H7 (cell line): ENCODE data around the gene ACOXL. TPM values are rescaled to one million over a fixed set of nuclear protein-coding genes. Genes with fewer than 3 reads are reported as not detected.

ENCODE experiments used
- DNase-seq: peaks from one replicate; pipeline ENCODE4 v3.0.0; 2012
- H3K27me3 ChIP-seq: 2 replicates; pipeline ENCODE4 v1.6.0; 2011; ENCODE audit warnings: mild to moderate bottlenecking, low read length; ENCODE audit not compliant: control insufficient read depth, insufficient read depth
- H3K36me3 ChIP-seq: replicated peaks from 2 replicates; pipeline ENCODE4 v1.5.1; 2011; ENCODE audit warnings: low read length; ENCODE audit not compliant: control insufficient read depth, insufficient read depth
- H3K4me3 ChIP-seq: 2 replicates; pipeline ENCODE4 v1.5.1; 2011; ENCODE audit warnings: low read depth, mild to moderate bottlenecking, control low read depth, low read length, moderate library complexity; ENCODE audit not compliant: insufficient read depth
- total RNA-seq: library from RNA; depleted of rRNA; stranded (reverse); fragments of >200 nt; shearing (Covaris generic); gene quantifications from 2 replicates; pipeline ENCODE4 v1.2.3, GENCODE V29; 2014

The ACOXL gene
- total RNA-seq, 1 experiment from 2014 or later: 2.7 TPM

DNA sequence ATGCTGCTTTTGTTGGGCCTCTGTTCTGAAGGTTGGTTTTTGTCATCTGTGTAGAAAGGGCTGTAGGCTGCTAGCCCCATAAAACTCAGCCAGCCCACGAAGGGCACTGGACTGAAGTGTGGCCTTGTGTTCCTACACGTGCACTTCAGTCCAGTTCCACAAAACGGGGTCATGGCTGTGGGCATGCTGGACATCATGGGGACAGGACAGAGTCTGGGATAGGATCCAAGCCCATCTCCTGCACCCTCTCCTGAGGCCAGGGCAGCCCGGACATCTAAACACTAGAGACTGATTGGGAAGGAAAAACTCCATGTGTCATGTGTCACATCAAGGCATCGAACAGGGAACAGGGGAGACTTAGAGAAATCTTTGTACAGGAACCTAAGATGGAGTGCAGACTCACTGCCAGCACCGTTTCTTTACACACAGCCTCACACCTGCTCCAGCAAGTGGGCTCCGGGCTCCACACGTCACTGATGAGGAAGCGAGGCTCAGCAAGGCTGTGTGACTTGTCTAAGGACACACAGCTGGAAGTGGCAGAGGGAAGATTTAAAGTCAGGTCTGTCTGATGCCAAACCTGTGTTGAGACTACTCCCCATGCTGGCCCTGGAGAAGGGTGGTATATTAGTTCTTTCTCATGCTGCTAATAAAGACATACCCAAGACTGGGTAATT lies 313.5 kb downstream of the ACOXL start:
- no peak overlapping the region for H3K4me3 ChIP-seq
- DNase-seq: no peak
- H3K27me3 ChIP-seq: no peaks in the 10 kb centered on the region
- no peaks in the 10 kb centered on the region for H3K36me3 ChIP-seq

DNA sequence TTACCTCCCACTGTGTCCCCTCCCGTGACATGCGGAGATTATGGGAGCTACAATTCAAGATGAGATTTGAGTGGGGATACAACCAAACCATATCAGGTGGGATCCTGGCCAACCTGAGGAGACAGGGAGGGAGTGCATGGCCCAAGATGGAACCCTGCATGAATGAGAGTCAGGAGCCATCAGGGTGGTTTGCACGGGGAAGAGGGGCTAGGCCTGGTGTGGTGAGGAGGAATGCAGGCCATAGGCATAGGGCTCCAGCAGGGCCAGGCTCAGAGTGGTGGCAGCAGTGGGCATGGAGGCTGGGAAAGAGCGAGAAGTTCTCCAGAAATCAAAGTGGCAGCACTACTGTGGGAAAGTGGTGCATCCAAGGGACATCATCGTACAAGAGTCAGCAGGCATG lies 314.3 kb downstream of the ACOXL start:
- DNase-seq: no peak

DNA sequence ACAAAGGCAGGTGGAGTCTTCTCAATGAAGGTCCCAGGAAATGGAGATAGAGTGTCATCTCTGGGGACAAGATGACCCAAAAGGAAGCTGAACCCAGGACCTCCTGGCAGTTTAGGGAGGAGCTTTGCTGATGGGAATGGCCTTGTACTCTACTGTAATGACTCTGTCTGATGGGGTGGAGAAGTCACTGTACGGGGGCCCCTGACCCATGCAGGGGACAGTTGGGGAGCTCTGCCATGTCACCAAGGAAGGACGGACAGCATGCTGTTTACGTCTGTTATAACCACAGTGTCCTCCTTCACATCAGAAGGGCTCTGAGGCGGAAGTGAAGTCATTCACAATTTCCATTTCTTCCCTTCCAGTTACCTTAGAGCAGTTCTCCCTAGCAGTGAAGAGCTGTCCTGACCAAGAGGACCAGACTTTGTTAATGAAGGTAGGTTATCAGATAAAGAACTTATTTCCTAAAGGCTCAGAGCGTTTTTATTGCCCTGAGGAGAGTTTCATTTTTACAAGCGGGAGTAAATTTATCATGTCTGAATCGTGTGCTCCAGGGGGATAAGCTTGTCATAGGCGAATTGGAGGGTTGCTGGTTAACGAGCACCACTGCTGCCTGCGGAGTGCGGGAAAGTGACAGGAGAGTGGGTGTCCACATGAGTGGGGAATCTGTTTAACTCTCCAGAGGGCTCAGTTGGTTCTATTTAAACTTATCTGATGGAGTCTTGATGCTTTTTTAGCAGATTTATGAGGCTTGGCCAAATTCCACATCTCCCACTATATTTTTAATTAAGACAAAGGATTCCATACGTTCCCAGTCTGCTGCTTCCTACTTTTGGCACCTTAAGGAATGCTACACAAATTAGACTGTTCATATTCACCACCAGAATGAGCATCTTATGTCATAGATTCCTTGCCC lies 316.7 kb downstream of the ACOXL start:
- Histone ChIP-seq H3K36me3 (no peaks in the 10 kb centered on the region), H3K4me3 (no peak overlapping the region), H3K27me3 (no peaks in the 10 kb centered on the region)
- DNase-seq: no peak

More for the DNA sequence above, 314.3 kb downstream of the ACOXL start:
- Histone ChIP-seq H3K36me3 (no peaks in the 10 kb centered on the region), H3K27me3 (no peaks in the 10 kb centered on the region), H3K4me3 (no peak overlapping the region)

DNA sequence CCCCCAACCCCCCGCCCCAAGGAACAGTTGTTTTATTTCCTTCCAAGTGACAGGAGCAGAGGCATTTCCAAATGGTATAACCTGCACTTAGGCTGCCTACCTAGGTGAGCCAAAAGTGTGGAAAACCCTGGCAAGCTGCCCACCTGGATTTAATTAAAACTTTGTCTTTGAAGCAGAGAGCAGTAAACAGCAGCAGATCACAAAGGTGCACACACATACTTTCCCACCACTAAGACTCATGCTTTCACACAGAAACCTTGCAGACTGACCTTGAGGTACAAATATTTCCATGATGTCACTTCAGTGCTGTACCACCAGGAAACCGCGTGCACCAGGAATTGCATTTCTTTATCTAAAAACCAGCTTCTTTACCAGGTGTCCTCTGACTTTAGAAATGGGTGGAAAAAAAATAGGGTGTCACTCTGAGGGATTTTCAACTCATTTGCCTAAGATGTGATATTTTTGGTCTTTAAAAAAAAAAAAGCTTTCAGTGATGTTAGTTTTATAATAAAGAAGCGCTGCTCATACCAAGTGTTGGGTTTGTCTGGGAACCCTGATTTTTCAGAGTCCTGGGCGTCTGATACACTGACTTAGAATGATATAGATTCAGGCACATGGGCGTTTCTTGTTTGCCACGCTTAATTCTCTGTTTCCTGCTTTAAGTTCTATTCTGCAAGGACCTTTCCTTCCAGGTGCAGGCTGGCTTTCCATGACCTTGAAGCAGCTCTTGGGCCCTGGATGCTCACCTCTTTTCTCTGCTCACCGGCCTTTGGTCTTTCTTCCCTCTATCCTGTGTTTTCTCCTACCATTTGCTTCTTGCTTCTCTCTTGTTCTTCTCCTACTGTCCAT lies 317.6 kb downstream of the ACOXL start:
- no peak for DNase-seq
- no peaks in the 10 kb centered on the region; the same call in 1 of the 2 replicates for H3K27me3 ChIP-seq
- no peaks in the 10 kb centered on the region for H3K36me3 ChIP-seq
- H3K4me3 ChIP-seq: no peak overlapping the region

DNA sequence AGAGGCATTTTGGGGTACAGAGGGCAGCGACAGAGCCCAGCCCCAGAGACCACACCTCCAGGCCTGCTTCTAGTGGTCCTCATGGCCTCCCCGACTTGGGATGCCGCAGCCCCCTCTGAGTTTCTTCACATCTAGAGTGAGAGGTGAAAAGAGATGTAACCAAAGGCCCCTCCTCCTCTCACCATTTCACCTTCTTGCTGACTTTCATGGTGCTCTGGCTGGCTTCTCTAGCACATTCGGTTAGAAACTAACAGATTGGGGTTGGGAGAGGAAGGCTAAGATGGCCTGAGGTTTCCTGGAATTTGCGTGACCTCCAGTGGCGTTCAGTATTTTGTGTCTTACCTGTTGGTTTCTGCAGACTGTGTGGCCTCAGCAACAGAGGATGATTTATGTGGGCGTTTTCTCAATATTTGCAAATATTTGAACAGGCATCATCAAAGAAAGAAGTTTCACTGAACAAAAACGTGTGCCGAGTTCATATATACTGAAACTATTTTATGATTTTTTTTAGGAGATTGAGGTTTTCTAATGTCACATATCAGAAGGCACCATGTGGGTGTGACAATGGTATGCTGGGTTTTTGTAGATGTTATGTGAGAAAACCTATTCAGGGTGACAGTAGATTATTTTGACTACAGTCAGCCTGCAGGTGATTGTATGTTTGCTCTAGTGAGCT lies 318.5 kb downstream of the ACOXL start:
- H3K36me3 ChIP-seq: no peaks in the 10 kb centered on the region
- H3K27me3 ChIP-seq: no peaks in the 10 kb centered on the region; the same call in 1 of the 2 replicates
- DNase-seq: no peak
- no peak overlapping the region for H3K4me3 ChIP-seq

DNA sequence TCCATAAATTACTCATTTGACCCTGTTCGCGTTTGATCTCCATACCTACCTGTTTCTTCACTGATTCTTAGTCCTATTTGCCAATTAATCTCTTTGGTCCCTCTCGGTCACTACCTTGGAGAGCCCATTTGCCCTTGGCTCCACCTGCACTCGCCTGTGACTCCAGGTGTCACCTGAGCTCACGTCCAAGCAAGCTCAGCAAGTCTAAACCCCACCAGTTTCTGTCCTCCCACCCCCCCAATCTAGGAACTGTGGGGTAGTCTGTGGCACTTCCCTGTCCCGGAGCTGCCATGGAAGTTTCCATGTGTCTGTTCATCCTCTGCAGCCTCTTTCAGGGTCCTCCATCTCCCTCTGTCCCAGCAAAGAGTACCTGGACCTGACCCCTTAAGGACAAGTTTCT lies 320.2 kb downstream of the ACOXL start:
- DNase-seq: no peak
- H3K4me3 ChIP-seq: no peak overlapping the region
- H3K36me3 ChIP-seq: no peaks in the 10 kb centered on the region

DNA sequence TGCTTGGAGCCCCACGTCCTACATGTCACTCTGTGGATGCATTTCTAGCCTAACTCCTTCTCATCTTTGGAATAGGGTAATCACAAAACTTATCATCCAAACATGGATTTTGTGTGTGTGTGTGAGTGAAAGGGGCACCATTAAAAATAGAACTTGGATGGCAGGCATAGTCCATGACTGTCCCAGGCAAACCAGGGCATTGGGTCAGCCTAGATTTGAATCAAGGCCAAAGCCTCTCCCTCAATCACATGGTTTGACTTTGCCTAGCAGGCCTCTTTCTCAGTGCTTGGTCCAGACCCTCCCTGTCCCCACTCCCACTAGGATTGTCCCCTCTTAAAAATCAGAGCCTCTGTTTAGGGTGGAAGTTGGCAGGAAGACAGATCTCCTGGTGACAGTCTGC lies 320.9 kb downstream of the ACOXL start:
- H3K36me3 ChIP-seq: no peaks in the 10 kb centered on the region
- no peak overlapping the region for H3K4me3 ChIP-seq
- H3K27me3 ChIP-seq: no peaks in the 10 kb centered on the region; the same call in 1 of the 2 replicates
- DNase-seq: no peak

More for the DNA sequence above, 320.2 kb downstream of the ACOXL start:
- no peaks in the 10 kb centered on the region; the same call in 1 of the 2 replicates for H3K27me3 ChIP-seq

DNA sequence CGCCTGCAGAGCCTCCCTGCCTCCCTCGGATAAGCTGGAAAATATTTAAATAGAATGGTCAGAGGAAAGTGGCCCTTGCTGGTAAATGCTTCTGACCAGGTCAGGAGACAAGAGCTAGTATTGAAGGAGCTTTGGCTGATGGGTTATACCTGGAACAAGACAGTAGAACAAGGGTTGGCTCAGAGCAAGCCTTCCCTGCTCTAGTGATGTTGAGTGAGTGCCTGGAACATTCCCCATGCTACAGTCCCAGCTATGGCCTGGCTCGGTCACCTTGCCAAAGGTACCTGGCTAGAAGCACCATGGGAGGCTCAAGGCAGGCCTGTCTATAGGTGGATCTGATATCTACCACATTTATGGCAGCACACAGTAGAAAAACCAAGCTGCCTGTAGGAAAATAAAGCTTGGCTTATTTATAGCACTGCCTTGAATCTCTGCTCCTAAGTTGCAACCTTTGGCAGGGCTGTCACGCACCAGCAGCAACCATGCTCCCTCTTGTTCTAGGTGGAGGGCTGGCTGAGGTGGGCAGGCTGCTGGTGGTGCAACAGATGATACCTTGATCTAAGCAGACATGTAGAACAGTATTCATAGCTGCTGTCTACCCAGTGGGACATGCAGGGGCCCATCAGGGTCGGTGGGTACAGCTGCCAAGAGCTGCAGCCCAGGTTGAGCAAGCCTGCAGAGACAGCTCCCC lies 321.6 kb downstream of the ACOXL start:
- Histone ChIP-seq H3K36me3 (no peaks in the 10 kb centered on the region), H3K27me3 (no peaks in the 10 kb centered on the region; the same call in 1 of the 2 replicates), H3K4me3 (no peak overlapping the region)
- DNase-seq: no peak

DNA sequence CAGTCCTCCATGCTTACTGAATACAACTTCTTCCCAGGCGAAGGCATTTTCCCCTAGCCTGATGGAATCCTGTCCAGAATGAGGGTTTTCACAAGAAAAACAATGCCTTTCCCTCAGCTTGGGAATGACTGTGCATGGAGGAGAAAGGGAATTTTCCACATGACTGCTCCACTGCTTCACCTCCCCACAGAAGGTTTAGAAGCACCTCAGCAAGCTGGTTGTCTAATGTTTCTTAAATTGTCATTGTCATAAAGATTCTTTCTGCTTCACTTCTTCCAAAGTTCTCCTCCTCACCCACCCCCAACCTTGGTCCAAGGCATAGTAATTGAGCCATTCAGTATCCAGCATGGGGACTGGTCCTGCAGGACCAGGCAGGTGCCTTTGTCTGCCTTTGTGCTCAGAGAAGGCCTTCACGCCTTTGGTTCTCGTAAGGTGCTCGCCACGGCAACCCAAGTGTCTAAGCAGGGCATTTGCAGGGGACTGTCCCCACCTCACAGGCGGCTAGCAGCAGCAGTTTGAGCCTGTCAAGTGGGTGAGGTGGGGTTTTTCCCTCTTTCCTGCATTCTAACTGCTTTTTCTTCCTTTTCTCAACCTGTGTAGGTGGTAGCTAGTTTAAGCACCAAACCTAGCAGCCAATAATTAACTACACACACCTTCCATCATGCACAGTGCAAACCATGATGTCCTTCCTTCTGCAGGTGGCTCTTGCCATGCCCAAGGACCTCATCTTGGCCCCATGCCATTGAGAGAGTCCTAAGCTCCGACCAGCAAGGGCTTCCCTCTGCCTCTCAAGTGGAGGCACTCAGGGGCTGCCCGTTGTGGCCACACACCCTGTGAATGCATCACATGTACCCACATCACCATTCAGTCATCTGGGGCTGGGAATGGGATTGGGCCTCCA lies 322.7 kb downstream of the ACOXL start:
- DNase-seq: no peak
- no peaks in the 10 kb centered on the region; the same call in 1 of the 2 replicates for H3K27me3 ChIP-seq
- no peak overlapping the region for H3K4me3 ChIP-seq
- no peaks in the 10 kb centered on the region for H3K36me3 ChIP-seq

DNA sequence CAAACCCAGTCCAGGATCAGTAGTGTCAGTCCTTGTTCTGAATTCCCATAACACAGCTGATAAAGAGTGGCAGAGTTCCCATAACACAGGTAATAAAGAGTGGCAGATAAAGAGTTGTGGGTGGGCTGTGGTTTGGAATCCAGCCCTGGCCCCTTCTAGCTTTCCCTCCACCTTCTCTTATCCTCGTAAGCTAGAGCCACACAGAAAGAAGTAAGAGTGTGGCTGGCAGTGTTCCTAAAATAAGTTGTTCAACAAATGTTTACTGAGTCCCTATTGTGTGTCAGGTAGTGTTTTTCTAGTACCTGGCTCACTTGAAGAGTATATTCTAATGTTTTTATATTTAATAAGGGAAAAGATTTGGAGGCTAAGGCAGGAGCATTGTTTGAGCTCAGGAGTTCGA lies 323.4 kb downstream of the ACOXL start:
- Histone ChIP-seq H3K4me3 (no peak overlapping the region), H3K36me3 (no peaks in the 10 kb centered on the region), H3K27me3 (no peaks in the 10 kb centered on the region; the same call in 1 of the 2 replicates)
- DNase-seq: no peak

DNA sequence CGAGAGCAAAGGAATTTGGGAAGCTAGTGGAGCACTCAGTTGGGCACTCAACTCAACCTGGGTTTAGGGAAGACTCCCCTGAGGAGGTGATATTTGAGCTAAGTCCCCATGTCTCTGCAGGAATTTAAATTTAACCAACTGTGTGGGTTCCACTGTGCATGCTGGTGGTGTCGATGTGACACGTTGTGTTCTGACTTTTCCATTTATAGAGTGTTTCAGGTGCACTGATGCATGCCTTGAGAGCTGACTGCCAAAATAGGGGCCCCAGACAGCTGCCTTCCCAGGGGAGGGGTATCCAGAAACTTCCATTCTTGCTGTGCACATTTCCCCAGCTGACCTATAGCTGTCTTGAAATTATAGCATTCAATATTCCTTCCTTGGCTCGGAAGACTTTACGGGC lies 324.7 kb downstream of the ACOXL start:
- H3K4me3 ChIP-seq: no peak overlapping the region
- no peaks in the 10 kb centered on the region for H3K36me3 ChIP-seq
- DNase-seq: no peak
- H3K27me3 ChIP-seq: no peaks in the 10 kb centered on the region; the same call in 1 of the 2 replicates

DNA sequence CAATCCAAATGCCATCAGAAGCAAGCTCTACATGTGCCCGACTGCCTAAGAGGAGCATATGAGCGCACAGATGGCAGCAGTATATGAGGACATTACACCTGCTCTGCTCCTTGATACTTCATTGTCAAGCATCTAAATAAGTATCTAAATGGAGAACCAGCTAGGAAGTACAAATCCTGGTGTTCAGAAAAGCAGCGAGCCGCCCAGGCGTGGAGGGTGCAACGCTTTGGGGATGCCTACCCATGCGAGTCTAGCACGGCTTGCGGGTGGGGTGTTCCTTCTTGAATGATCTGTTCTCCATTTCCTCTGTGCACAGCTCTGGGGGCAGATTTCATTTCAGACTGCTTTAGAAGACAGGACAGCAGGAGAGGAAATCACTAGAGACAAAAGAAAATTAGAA lies 325.3 kb downstream of the ACOXL start:
- H3K36me3 ChIP-seq: no peaks in the 10 kb centered on the region
- DNase-seq: no peak
- no peaks in the 10 kb centered on the region; the same call in 1 of the 2 replicates for H3K27me3 ChIP-seq
- H3K4me3 ChIP-seq: no peak overlapping the region

DNA sequence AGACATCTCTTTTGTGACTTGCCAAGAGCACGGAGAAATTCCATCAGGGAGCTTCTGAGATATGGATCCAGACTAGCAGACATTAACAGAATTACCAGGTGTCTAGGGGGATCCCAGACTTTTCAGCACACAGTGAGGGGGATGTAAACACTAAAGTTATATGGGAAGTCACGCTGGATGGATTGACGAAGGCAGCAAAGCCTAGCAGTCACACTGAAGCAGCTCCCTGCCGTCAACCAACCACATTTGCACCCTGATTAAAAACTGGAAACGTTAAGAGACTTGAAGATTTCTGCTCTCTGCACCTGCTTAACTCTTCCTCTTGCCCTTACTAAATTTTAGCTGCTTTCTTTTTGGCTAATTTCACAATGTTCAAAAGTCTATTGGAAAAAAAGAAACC lies 325.9 kb downstream of the ACOXL start:
- no peak overlapping the region for H3K4me3 ChIP-seq
- H3K36me3 ChIP-seq: no peaks in the 10 kb centered on the region
- DNase-seq: no peak
- no peaks in the 10 kb centered on the region; the same call in 1 of the 2 replicates for H3K27me3 ChIP-seq
